Upper lobe of right lung (tissue), 1 donor: Measurements from ENCODE around the gene COPS3. TPM values are rescaled to one million over a fixed set of nuclear protein-coding genes. Genes with fewer than 3 reads are reported as not detected.
"Not testable (repeated sequence)": the region's sequence is repeated elsewhere in the genome, so short reads cannot be mapped to it uniquely, and the experiment has no call there.

Source experiments
- ATAC-seq: fragments of 200-7000 bp; cut with Tn5 transposase; one replicate; pipeline ENCODE4 v1.9.1; 2020; ENCODE audit warnings: mild to moderate bottlenecking, moderate library complexity
- DNase-seq: peaks from one replicate; pipeline ENCODE4 v3.0.0-alpha.2; 2020
- H3K27ac ChIP-seq: fragments of 200-600 bp; one replicate; pipeline ENCODE4 v1.8.0; 2022
- H3K27me3 ChIP-seq: fragments of 200-600 bp; one replicate; pipeline ENCODE4 v1.8.0; 2022; ENCODE audit warnings: mild to moderate bottlenecking
- H3K36me3 ChIP-seq: fragments of 200-600 bp; one replicate; pipeline ENCODE4 v1.8.0; 2022
- H3K4me1 ChIP-seq: fragments of 200-600 bp; one replicate; pipeline ENCODE4 v1.8.0; 2022
- H3K4me3 ChIP-seq: fragments of 200-600 bp; one replicate; pipeline ENCODE4 v1.8.0; 2022; ENCODE audit warnings: mild to moderate bottlenecking
- H3K9me3 ChIP-seq: fragments of 200-600 bp; one replicate; pipeline ENCODE4 v1.8.0; 2022
- intact Hi-C: fragments of 100-400 bp; cut with DNase I; formaldehyde crosslinking; loops from one replicate; pipeline ENCODE4 v1.11.0; 2022
- total RNA-seq: library from RNA; stranded (reverse); fragmentation: NEBNext Ultra II Directional; extraction: Animal tissue kit (Norgen Biotek cat#: 25700); gene quantifications from one replicate; pipeline ENCODE4 v1.2.1, GENCODE V29; 2021
- TF ChIP-seq, protein P1 (sequence below): fragments of 200-600 bp; IDR thresholded peaks from one replicate; pipeline ENCODE4 v1.8.0; 2022; ENCODE audit warnings: antibody characterized with exemption
- donor health status: DM: no; HTN: yes; CAD: no; lungs with severe emphysema.

COPS3 gene
- total RNA-seq, 1 donor from 2014 or later, result 47.1 TPM

DNA sequence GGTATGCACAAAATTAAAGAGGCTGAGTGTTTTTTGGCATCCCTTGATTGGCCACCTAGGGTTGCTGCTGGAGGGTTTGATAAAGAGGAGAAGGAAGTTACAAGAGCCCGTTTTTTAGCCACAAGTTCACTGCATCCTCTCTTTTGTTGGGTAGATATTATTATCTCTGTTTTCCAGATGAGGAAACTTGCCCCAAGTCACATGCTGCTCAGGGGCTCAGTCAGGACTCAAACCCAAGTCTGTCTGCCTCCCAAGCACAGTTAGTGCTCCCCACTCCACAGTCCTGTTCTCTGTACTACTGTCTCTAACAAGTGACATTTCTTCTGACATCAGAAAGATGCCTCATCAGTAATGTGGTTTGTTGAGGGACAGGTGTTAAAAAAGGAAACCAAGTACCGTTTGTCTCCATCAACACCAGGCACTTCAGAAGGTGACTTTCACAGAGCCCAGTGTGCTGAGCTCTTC lies 23.5 kb upstream of the COPS3 start:
- no peaks in the 10 kb centered on the region for H3K36me3 ChIP-seq
- no peak overlapping the region for H3K4me3 ChIP-seq
- no peaks in the 10 kb centered on the region for H3K27me3 ChIP-seq
- ATAC-seq (no peak), DNase-seq (no peak)
- H3K9me3 ChIP-seq, result no peaks in the 10 kb centered on the region
- H3K27ac ChIP-seq, result no peak overlapping the region
- H3K4me1 ChIP-seq, result peaks cover 23% of the 10 kb centered on the region
- intact Hi-C loops, result no loop called here
- TF ChIP-seq, protein P1, sequence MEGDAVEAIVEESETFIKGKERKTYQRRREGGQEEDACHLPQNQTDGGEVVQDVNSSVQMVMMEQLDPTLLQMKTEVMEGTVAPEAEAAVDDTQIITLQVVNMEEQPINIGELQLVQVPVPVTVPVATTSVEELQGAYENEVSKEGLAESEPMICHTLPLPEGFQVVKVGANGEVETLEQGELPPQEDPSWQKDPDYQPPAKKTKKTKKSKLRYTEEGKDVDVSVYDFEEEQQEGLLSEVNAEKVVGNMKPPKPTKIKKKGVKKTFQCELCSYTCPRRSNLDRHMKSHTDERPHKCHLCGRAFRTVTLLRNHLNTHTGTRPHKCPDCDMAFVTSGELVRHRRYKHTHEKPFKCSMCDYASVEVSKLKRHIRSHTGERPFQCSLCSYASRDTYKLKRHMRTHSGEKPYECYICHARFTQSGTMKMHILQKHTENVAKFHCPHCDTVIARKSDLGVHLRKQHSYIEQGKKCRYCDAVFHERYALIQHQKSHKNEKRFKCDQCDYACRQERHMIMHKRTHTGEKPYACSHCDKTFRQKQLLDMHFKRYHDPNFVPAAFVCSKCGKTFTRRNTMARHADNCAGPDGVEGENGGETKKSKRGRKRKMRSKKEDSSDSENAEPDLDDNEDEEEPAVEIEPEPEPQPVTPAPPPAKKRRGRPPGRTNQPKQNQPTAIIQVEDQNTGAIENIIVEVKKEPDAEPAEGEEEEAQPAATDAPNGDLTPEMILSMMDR, result no peak

DNA sequence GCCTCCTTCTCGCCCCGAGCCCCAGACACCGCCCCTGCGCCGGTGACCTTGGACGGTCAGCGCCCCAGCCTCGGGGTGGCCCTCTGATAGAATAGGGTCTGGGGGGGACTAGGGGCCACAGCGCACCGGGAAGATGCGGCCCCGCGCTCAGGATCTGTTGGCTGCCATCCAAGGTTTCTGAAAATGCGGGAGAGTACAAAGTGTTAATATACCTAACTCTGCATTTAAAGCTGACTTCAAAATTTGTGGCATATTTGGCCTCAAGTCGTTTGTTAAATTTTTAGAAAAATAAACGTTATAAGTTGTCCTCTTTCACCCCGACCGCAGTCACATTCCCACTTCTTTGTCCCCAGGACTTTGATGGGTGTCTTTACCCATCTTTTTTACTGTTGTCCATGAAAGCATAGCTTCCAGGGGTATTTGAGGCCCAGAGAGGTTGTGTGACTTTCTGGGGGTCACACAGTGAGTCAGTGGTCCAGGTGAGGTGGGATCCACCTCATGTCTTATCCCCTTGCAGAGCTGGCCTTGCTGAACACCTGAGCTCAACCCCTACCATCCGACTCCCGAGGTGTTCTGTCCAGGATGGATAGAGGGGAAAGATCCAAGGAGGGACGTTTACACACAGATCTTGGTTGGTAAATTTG lies 22.9 kb upstream of the COPS3 start:
- ATAC-seq (no peak), DNase-seq (no peak)
- Histone ChIP-seq H3K9me3 (no peaks in the 10 kb centered on the region), H3K36me3 (no peaks in the 10 kb centered on the region), H3K27ac (peak overlapping the region; percentile 14), H3K27me3 (no peaks in the 10 kb centered on the region), H3K4me3 (peak overlapping the region; percentile 58), H3K4me1 (peaks cover 23% of the 10 kb centered on the region)
- intact Hi-C loops, result no loop called here
- TF ChIP-seq, protein P1, result no peak

DNA sequence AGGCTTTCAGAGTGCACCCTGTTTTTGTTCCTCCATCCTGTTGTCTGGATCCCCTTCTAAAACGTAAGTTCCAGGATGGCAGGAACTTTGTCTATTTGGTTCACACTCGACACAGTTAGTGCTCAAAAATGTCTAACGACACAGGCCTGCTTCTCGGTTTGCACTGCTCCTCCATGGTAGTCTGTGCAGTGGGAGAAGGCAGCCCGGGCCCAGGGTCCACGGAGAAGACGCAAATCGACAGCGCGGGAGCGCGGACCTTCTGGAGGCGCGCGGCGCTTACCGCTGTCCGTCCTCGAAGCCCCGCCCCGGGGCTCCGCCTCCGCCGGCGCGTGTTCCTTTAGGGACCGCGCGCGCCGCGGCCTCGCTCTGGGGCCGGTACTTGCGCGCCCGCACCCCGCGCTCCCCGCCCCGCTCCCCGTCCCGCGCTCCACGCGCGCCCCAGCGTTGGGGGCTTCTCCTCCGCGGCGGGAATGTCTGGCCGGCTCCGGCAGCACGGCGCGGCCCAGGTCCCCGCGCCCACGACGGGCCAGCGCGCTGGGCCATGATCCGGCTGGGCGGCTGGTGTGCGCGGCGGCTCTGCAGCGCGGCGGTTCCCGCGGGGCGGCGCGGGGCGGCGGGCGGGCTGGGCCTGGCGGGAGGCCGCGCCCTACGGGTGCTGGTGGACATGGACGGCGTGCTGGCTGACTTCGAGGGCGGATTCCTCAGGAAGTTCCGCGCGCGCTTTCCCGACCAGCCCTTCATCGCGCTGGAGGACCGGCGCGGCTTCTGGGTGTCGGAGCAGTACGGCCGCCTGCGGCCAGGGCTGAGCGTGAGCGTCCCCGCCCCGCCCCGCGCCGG lies 22.2 kb upstream of the COPS3 start, which contains the start of gene NT5M:
Gene NT5M (plus strand): TSS at position 364 of the 837 bp plus-strand sequence. CDS start 178 bp downstream, at position 542.
- peak within 1 kb of the TSS; percentile 17 for H3K27ac ChIP-seq
- H3K4me1 ChIP-seq, result peaks cover 23% of the 10 kb centered on the region
- peak; percentile 90 for DNase-seq
- intact Hi-C loops, result no loop called here
- H3K27me3 ChIP-seq, result no peaks in the 10 kb centered on the region
- peak within 1 kb of the TSS; percentile 58 for H3K4me3 ChIP-seq
- TF ChIP-seq, protein P1, result no peak
- no peaks in the 10 kb centered on the region for H3K36me3 ChIP-seq
- no peaks in the 10 kb centered on the region for H3K9me3 ChIP-seq
- peak; percentile 89 for ATAC-seq

DNA sequence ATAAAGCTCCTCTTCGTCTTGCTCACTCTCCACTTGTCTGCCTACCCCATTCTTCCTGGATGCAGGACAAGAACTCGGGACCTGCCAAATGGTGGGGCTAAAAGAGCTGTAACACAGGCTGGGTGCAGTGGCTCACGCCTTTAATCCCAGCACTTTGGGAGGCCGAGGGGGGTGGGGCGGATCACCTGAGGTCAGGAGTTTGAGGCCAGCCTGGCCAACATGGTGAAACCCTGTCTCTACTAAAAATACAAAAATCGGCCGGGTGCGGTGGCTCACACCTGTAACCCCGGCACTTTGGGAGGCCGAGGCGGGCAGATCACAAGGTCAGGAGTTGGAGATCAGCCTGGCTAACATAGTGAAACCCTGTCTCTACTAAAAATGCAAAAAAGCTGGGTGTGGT lies 20.6 kb upstream of the COPS3 start:
- intact Hi-C loops, H3K27ac ChIP-seq, DNase-seq, H3K4me3 ChIP-seq, ATAC-seq, H3K36me3 ChIP-seq, H3K9me3 ChIP-seq, H3K27me3 ChIP-seq: not testable (repeated sequence)
- peaks cover 23% of the 10 kb centered on the region for H3K4me1 ChIP-seq

DNA sequence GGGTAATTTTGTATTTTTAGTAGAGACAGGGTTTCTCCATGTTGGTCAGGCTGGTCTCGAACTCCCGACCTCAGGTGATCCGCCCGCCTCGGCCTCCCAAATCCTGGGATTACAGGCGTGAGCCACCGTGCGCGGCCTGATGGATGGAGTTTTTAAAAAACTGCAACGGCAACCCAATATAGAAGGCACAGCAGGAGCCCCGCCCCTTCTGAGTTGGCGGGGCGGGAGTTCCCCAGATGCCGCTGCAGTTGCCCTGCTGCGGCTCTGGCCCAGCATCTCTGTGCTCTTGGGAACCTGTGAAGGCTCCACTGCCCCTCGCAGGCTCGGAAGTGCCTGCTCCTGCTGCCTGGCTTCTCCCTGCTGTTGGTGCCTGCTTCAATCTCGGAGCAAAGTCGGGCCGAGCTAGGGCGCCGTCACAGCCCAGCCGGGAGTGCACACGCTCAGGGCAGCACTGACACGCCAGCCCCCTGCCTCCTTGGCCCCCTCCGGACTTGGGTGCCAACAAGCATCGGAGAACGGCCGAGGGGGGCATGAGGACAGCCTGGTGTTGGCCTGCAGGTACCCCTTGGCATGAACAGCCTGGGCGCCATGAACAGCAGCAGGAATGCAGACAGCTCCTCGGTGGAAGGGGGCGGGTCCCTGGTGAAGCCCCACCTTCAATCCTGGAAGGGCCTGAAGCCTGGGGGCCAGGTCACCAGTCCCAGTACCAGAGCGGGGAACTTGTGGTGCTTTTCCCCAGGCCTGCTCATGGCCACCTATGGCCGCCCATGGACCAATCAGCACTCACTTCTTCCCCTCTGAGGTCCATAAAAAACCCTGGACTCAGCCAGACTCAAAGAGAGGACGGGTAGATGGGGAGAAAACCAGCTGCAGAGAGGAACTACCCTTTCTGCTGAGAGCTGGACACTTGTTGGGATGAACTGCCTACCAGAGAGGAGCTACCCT lies 19.9 kb upstream of the COPS3 start:
- Histone ChIP-seq H3K27me3 (no peaks in the 10 kb centered on the region), H3K4me1 (peaks cover 23% of the 10 kb centered on the region), H3K4me3 (peak overlapping the region; percentile 35), H3K36me3 (no peaks in the 10 kb centered on the region), H3K27ac (no peak overlapping the region), H3K9me3 (no peaks in the 10 kb centered on the region)
- intact Hi-C loops, result no loop called here
- ATAC-seq (peak; percentile 69), DNase-seq (peak; percentile 73)
- TF ChIP-seq, protein P1, result no peak
